Tibial artery (tissue), 4 donors: Measurements from ENCODE around the gene TMOD1.
"Not testable (repeated sequence)": the region's sequence is repeated elsewhere in the genome, so short reads cannot be mapped to it uniquely, and the experiment has no call there.

ENCODE experiments used
- DNase-seq, 2 donors: peaks; one replicate each; pipeline ENCODE4 v3.0.0-alpha.2; 2019
- H3K27ac ChIP-seq, 2 donors: fragments of 200-600 bp; sonication (generic) in 1 of 2; 1 replicate in 1 of 2; 2 replicates in 1 of 2; pipeline ENCODE4 v1.5.1; 2018 to 2019; ENCODE audit warnings: mild to moderate bottlenecking in 1 of 2
- H3K27me3 ChIP-seq, 2 donors: fragments of 200-600 bp; sonication (generic) in 1 of 2; one replicate each; pipeline versions ENCODE4 v1.5.1 to v1.6.0; 2016 to 2019
- H3K36me3 ChIP-seq, 3 donors: fragments of 200-600 bp; sonication (generic) in 2 of 3; one replicate each; pipeline ENCODE4 v1.5.1; 2016 to 2019; ENCODE audit warnings: mild to moderate bottlenecking in 2 of 3
- H3K4me1 ChIP-seq, 4 donors: fragments of 200-600 bp; sonication (generic) in 2 of 4; 1 replicate in 3 of 4; 2 replicates in 1 of 4; pipeline ENCODE4 v1.5.1; 2016 to 2019
- H3K4me3 ChIP-seq, 2 donors: fragments of 200-600 bp; sonication (generic) in 1 of 2; 1 replicate in 1 of 2; 2 replicates in 1 of 2; pipeline ENCODE4 v1.5.1; 2018 to 2019; ENCODE audit warnings: mild to moderate bottlenecking in 2 of 2
- H3K9me3 ChIP-seq, 3 donors: fragments of 200-600 bp; sonication (generic) in 1 of 3; one replicate each; pipeline ENCODE4 v1.5.1; 2016 to 2019
- CTCF ChIP-seq, 2 experiments: fragments of 200-600 bp in 1 of 2; fragments of 450-650 bp in 1 of 2; IDR thresholded peaks; one replicate each; pipeline ENCODE4 v1.5.1; 2017 to 2019; ENCODE audit warnings: antibody characterized with exemption in 2 of 2, mild to moderate bottlenecking in 1 of 2, moderate library complexity in 1 of 2
- intact Hi-C: fragments of 100-400 bp; cut with DNase I; formaldehyde crosslinking; loops from one replicate; pipeline ENCODE4 v1.15.0; 2023; ENCODE audit warnings: low total_unique reads

The TMOD1 gene

GRCh38 chr9:97571664-97572063 is 70.2 kb downstream of the TMOD1 start:
- H3K4me3 ChIP-seq, result no peak overlapping the region
- peaks cover 77 to 96% (median 86%) of the 10 kb centered on the region in 3 donors for H3K36me3 ChIP-seq
- H3K9me3 ChIP-seq, result no peaks in the 10 kb centered on the region
- no peak for TF ChIP-seq CTCF (IDR thresholded peaks at IDR 0.05)
- intact Hi-C loops, result no loop called here
- H3K4me1 ChIP-seq, result peaks cover 0 to 35% (median 0%) of the 10 kb centered on the region in 4 donors
- DNase-seq, result peak in 1 of 2 donors; percentile 48
- H3K27me3 ChIP-seq, result no peaks in the 10 kb centered on the region
- H3K27ac ChIP-seq, result peak overlapping the region; percentile 45 to 51

GRCh38 chr9:97572196-97572891 is 70.9 kb downstream of the TMOD1 start:
- intact Hi-C loops, result no loop called here
- peak in 1 of 2 donors; percentile 61 for DNase-seq
- Histone ChIP-seq H3K4me1 (peaks cover 0 to 35% (median 0%) of the 10 kb centered on the region in 4 donors), H3K4me3 (no peak overlapping the region), H3K36me3 (peaks cover 71 to 89% (median 79%) of the 10 kb centered on the region in 3 donors), H3K27ac (peak overlapping the region; percentile 45 to 51), H3K27me3 (no peaks in the 10 kb centered on the region), H3K9me3 (no peaks in the 10 kb centered on the region)
- TF ChIP-seq CTCF (IDR thresholded peaks at IDR 0.05), result no peak

GRCh38 chr9:97572892-97573365 is 71.5 kb downstream of the TMOD1 start:
- Histone ChIP-seq H3K9me3 (no peaks in the 10 kb centered on the region), H3K27ac (peak overlapping the region in 1 of 2 donors; percentile 51), H3K4me1 (peaks cover 0 to 37% (median 0%) of the 10 kb centered on the region in 4 donors), H3K36me3 (peaks cover 65 to 88% (median 73%) of the 10 kb centered on the region in 3 donors), H3K27me3 (no peaks in the 10 kb centered on the region), H3K4me3 (no peak overlapping the region)
- intact Hi-C loops, result no loop called here
- peak; percentile 16 to 63 for DNase-seq
- TF ChIP-seq CTCF (IDR thresholded peaks at IDR 0.05), result no peak

- Histone ChIP-seq H3K4me3 (no peak overlapping the region), H3K9me3 (no peaks in the 10 kb centered on the region), H3K36me3 (peaks cover 61 to 82% (median 68%) of the 10 kb centered on the region in 3 donors), H3K4me1 (peaks cover 0 to 43% (median 1%) of the 10 kb centered on the region in 4 donors), H3K27me3 (no peaks in the 10 kb centered on the region), H3K27ac (no peak overlapping the region)
- DNase-seq, result peak; percentile 10 to 63
- TF ChIP-seq CTCF (IDR thresholded peaks at IDR 0.05), result no peak
- intact Hi-C loops, result no loop called here
Observed at GRCh38 chr9:97573482-97574073, 72.1 kb downstream of the TMOD1 start.

- DNase-seq, result peak; percentile 18 to 63
- H3K36me3 ChIP-seq, result peaks cover 55 to 76% (median 63%) of the 10 kb centered on the region in 3 donors
- peaks cover 0 to 49% (median 3%) of the 10 kb centered on the region in 4 donors for H3K4me1 ChIP-seq
- intact Hi-C loops, H3K27me3 ChIP-seq, H3K4me3 ChIP-seq, H3K27ac ChIP-seq, H3K9me3 ChIP-seq: not testable (repeated sequence)
Observed at GRCh38 chr9:97574101-97574571, 72.7 kb downstream of the TMOD1 start.

GRCh38 chr9:97574921-97575672 is 73.6 kb downstream of the TMOD1 start:
- H3K4me3 ChIP-seq, intact Hi-C loops, H3K9me3 ChIP-seq, H3K27ac ChIP-seq, H3K27me3 ChIP-seq: not testable (repeated sequence)
- DNase-seq, result peak in 1 of 2 donors; percentile 61
- peaks cover 0 to 46% (median 3%) of the 10 kb centered on the region in 4 donors for H3K4me1 ChIP-seq
- H3K36me3 ChIP-seq, result peaks cover 46 to 67% (median 53%) of the 10 kb centered on the region in 3 donors
